HG03159 (cell line): Measurements from ENCODE around the gene OTUD4.

ENCODE experiments used
- ATAC-seq: cut with Tn5 transposase; IDR thresholded peaks from one replicate; pipeline ENCODE4 v1.9.1; 2021; ENCODE audit warnings: mild to moderate bottlenecking, moderate library complexity; ENCODE audit not compliant: unreplicated experiment

The OTUD4 gene

GRCh38 chr4:145130130-145130529 is 50.3 kb downstream of the OTUD4 start:
- no peak for ATAC-seq

DNA sequence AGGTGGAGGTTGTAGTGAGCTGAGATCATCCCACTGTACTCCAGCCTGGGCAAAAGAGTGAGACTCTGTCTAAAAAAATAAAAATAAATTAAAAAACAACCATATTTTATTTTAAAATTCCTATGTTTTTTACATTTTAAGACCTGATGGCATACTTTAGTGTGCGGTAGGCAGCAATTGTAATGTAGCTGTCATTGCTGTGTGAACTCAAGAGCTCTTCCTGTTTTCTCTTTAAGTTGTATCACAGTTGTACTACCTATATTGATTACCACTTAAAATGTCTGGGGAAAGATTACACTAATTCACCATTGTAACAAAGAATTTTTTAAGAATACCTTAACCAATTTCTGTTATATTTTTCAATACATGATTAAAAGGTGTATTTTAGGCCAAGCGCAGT is 55.0 kb downstream of the OTUD4 start:
- ATAC-seq, result no peak

GRCh38 chr4:145108128-145108527 is 72.3 kb downstream of the OTUD4 start:
- no peak for ATAC-seq

GRCh38 chr4:145107126-145107525 is 73.3 kb downstream of the OTUD4 start:
- no peak for ATAC-seq

GRCh38 chr4:145103496-145103895 is 76.9 kb downstream of the OTUD4 start:
- ATAC-seq, result no peak

- no peak for ATAC-seq
Observed at GRCh38 chr4:145102619-145103018, 77.8 kb downstream of the OTUD4 start.

GRCh38 chr4:145101091-145101490 is 79.3 kb downstream of the OTUD4 start:
- no peak for ATAC-seq

- ATAC-seq, result no peak
Observed at GRCh38 chr4:145099653-145100052, 80.7 kb downstream of the OTUD4 start.

- peak; percentile 22 for ATAC-seq
Observed at GRCh38 chr4:145098675-145099037, 81.7 kb downstream of the OTUD4 start.

DNA sequence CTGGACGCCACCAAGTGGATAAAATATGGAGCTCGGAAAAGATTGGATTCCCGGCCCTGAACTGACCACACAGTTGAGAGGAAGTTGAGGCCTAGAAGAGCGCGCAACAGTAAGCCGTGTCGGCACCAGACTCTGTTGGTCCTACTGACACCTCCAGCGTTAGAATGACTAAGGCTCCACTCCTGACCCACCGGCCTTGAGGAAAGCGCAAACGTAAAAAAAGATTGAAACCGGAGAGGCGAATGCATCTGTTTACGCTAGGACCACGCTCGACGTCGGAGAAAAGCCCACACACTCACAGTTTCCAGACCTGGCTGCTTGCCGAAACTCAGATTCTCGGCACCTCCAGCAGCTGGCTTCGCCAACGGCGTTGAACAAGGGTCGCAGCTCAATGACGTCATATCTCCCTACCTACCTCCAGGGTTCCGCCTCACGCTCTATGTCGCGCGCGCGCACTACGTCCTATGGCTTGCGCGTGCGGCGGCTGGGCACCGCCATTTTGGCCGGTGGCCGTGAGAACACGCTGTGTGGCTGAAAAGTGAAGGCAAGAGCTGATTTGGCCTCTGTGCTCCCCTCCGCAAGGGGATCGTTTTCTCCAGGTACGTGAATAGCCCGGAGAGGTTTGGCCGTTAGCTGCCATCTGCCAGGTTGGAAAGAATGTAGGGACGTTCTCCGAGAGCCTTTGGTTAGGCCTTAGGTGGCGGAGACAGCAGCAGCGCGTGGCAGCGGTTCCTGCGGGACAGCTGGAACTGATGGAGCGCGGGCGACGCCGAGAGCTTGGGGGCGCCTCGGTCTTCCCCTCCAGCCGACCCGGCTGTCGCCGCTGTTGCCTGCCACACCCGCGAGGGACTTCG is 82.3 kb downstream of the OTUD4 start, which contains the start of the genes ABCE1 and ANAPC10:
Gene ABCE1, plus strand, starts transcription at position 491 of the 854 bp plus-strand sequence. CDS start 6,102 bp downstream, outside the sequence.
Gene ANAPC10, minus strand, starts transcription at position 376 of the 854 bp plus-strand sequence. CDS start 2,097 bp downstream, outside the sequence.
- ATAC-seq, result peak; percentile 81

- ATAC-seq, result peak; percentile 2
Observed at GRCh38 chr4:145097331-145097820, 83.0 kb downstream of the OTUD4 start.

DNA sequence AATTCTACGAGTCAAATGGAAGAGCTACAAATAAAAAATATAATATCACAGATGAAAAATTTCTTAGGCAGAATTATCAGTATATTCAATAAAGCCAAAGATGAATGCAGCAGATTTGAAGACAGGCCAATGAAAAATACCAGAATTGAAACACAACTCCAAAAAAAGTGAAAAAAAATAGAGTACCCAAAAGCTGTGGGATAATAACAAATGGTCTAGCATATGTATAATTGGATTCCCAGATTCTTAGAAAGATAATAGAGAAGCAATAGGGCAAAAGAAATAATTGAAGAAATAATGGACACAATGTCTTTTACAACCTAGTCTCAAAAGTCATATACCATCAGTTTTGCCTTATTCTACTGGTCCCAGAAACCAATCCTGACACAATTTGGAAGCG is 86.8 kb downstream of the OTUD4 start:
- ATAC-seq, result no peak

DNA sequence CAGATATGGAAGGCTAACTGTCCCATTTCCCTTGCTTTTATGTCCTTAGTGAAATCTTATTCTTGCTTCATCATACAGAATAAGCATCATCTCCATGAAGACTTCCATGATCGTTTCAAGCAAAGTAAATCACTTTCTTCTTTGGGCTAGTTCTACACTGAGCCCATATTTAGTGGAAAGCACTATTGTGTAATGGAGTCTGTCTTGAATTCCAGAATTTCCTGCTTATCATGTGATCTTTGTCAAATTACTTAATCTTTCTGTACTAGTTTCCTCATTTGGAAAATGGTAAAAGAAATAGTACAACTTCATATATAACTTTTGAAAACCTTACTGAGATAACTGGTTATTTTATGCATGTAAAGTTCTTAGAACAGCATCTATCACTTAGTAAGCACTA is 90.0 kb downstream of the OTUD4 start:
- ATAC-seq, result no peak

- ATAC-seq, result no peak
Observed at GRCh38 chr4:145083891-145084605, 96.3 kb downstream of the OTUD4 start.
